Measurements from ENCODE around the gene AFP. TPM values are rescaled to one million over a fixed set of nuclear protein-coding genes. Genes with fewer than 3 reads are reported as not detected.

The AFP gene
- total RNA-seq, 1 experiment from 2014 or later, result 12.7 TPM

GRCh38 chr4:73409012-73409862 lies 26.8 kb upstream of the AFP start:
- Histone ChIP-seq H3K4me3 (no peak overlapping the region), H3K4me1 (no peaks in the 10 kb centered on the region), H3K9me3 (replicated peaks) (no peaks in the 10 kb centered on the region), H3K36me3 (no peaks in the 10 kb centered on the region), H3K27ac (no peak overlapping the region), H3K27me3 (no peaks in the 10 kb centered on the region)
- no peak for DNase-seq

- Histone ChIP-seq H3K36me3 (no peaks in the 10 kb centered on the region), H3K4me1 (no peaks in the 10 kb centered on the region), H3K4me3 (no peak overlapping the region), H3K9me3 (replicated peaks) (no peaks in the 10 kb centered on the region), H3K27me3 (no peaks in the 10 kb centered on the region), H3K27ac (no peak overlapping the region)
- no peak for DNase-seq
Observed at GRCh38 chr4:73409978-73410548, 26.0 kb upstream of the AFP start.

- Histone ChIP-seq H3K27me3 (no peaks in the 10 kb centered on the region), H3K4me1 (no peaks in the 10 kb centered on the region), H3K36me3 (no peaks in the 10 kb centered on the region), H3K4me3 (no peak overlapping the region), H3K27ac (no peak overlapping the region), H3K9me3 (replicated peaks) (no peaks in the 10 kb centered on the region)
- DNase-seq, result no peak
Observed at GRCh38 chr4:73410916-73411730, 24.9 kb upstream of the AFP start.

DNA sequence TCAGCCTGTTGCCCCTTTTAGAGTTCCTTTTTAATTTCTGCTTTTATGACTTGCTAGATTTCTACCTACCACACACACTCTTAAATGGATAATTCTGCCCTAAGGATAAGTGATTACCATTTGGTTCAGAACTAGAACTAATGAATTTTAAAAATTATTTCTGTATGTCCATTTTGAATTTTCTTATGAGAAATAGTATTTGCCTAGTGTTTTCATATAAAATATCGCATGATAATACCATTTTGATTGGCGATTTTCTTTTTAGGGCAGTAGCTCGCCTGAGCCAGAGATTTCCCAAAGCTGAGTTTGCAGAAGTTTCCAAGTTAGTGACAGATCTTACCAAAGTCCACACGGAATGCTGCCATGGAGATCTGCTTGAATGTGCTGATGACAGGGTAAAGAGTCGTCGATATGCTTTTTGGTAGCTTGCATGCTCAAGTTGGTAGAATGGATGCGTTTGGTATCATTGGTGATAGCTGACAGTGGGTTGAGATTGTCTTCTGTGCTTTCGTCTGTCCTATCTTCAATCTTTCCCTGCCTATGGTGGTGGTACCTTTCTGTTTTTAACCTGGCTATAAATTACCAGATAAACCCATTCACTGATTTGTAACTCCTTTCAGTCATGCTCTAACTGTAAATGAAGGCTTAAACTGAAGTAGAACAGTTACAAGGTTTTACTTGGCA lies 24.1 kb upstream of the AFP start:
- Histone ChIP-seq H3K9me3 (replicated peaks) (no peaks in the 10 kb centered on the region), H3K27me3 (no peaks in the 10 kb centered on the region), H3K27ac (no peak overlapping the region), H3K36me3 (no peaks in the 10 kb centered on the region), H3K4me1 (no peaks in the 10 kb centered on the region), H3K4me3 (no peak overlapping the region)
- DNase-seq, result no peak

DNA sequence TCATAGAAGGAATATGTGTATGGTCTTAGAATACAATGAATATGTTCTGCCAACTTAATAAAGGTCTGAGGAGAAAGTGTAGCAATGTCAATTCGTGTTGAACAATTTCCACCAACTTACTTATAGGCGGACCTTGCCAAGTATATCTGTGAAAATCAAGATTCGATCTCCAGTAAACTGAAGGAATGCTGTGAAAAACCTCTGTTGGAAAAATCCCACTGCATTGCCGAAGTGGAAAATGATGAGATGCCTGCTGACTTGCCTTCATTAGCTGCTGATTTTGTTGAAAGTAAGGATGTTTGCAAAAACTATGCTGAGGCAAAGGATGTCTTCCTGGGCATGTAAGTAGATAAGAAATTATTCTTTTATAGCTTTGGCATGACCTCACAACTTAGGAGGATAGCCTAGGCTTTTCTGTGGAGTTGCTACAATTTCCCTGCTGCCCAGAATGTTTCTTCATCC lies 22.7 kb upstream of the AFP start:
- Histone ChIP-seq H3K9me3 (replicated peaks) (no peaks in the 10 kb centered on the region), H3K36me3 (no peaks in the 10 kb centered on the region), H3K27me3 (no peaks in the 10 kb centered on the region), H3K4me1 (no peaks in the 10 kb centered on the region), H3K4me3 (no peak overlapping the region), H3K27ac (no peak overlapping the region)
- DNase-seq, result no peak

DNA sequence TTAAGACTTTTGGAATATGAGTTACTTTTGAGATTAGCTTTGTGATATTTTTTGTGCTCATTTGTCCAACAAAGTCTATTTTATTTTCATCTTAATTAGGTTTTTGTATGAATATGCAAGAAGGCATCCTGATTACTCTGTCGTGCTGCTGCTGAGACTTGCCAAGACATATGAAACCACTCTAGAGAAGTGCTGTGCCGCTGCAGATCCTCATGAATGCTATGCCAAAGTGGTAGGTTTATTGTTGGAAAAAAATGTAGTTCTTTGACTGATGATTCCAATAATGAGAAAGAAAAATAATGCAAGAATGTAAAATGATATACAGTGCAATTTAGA lies 21.1 kb upstream of the AFP start:
- H3K27me3 ChIP-seq, result no peaks in the 10 kb centered on the region
- H3K9me3 ChIP-seq (replicated peaks), result no peaks in the 10 kb centered on the region
- DNase-seq, result no peak
- H3K4me3 ChIP-seq, result no peak overlapping the region
- no peaks in the 10 kb centered on the region for H3K4me1 ChIP-seq
- no peak overlapping the region for H3K27ac ChIP-seq
- no peaks in the 10 kb centered on the region for H3K36me3 ChIP-seq

DNA sequence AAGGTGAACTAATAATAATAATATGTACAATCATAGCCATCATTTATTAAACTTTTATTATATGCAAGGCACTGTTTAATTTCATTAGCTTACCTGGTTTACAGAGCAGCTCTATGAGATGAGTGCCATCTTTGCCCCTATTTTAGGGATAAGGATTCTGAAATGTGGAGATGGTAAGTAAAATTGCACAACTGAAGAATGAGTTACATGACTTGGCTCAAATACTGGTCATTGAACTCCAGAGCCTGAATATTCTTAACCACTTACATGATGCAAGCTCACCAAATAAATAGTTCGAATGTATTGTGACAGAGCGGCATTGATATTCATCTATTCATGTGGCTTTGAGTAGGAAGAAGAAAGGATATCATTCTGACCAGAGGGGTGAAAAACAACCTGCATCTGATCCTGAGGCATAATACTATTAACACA lies 20.2 kb upstream of the AFP start:
- Histone ChIP-seq H3K9me3 (replicated peaks) (no peaks in the 10 kb centered on the region), H3K27ac (no peak overlapping the region), H3K27me3 (no peaks in the 10 kb centered on the region), H3K4me3 (no peak overlapping the region), H3K36me3 (no peaks in the 10 kb centered on the region), H3K4me1 (no peaks in the 10 kb centered on the region)
- no peak for DNase-seq

DNA sequence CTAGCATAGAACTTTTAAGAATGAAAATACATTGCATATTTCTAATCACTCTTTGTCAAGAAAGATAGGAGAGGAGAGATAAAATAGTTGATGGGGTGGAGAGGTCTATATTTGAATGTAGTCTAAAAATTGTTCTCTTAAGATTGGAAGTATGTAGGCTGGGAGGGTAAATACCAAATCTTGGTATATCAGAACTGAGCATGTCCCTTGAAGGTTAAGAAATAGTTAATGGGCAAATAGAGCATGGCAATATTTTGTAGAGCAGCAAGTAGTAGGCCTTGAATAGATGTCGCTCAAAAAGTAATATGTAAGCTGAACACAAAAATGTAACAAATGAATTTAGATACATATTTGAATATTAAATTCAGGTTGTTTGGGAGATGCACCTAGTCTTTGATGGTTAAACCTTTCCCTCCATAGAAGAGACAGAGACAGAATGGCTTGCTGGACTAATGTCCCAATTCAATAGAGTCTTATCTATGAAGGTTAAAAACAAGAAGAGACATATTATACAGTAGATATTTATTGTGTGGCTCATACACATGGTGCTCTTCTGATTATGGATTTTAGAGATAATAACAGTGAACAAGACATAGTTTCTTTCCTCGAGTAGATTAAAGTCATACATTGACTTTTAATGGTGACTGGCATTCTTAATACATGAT lies 19.5 kb upstream of the AFP start:
- Histone ChIP-seq H3K27me3 (no peaks in the 10 kb centered on the region), H3K36me3 (no peaks in the 10 kb centered on the region), H3K9me3 (replicated peaks) (no peaks in the 10 kb centered on the region), H3K4me1 (peaks cover 2% of the 10 kb centered on the region; the same call in 1 of the 2 replicates), H3K27ac (no peak overlapping the region), H3K4me3 (no peak overlapping the region)
- no peak for DNase-seq

DNA sequence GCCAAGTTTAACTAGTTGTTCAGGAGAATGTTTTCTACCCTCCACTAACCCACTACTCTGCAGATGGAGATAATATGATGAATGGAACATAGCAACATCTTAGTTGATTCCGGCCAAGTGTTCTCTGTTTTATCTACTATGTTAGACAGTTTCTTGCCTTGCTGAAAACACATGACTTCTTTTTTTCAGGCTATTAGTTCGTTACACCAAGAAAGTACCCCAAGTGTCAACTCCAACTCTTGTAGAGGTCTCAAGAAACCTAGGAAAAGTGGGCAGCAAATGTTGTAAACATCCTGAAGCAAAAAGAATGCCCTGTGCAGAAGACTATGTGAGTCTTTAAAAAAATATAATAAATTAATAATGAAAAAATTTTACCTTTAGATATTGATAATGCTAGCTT lies 18.7 kb upstream of the AFP start:
- Histone ChIP-seq H3K27ac (no peak overlapping the region), H3K9me3 (replicated peaks) (no peaks in the 10 kb centered on the region), H3K36me3 (no peaks in the 10 kb centered on the region), H3K4me1 (peaks cover 2% of the 10 kb centered on the region; the same call in 1 of the 2 replicates), H3K27me3 (no peaks in the 10 kb centered on the region), H3K4me3 (no peak overlapping the region)
- no peak for DNase-seq

DNA sequence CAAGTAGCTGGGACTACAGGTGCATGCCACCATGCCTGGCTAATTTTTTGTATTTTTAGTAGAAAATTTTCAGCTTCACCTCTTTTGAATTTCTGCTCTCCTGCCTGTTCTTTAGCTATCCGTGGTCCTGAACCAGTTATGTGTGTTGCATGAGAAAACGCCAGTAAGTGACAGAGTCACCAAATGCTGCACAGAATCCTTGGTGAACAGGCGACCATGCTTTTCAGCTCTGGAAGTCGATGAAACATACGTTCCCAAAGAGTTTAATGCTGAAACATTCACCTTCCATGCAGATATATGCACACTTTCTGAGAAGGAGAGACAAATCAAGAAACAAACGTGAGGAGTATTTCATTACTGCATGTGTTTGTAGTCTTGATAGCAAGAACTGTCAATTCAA lies 18.0 kb upstream of the AFP start:
- no peak overlapping the region for H3K4me3 ChIP-seq
- H3K36me3 ChIP-seq, result no peaks in the 10 kb centered on the region
- peaks cover 2% of the 10 kb centered on the region; the same call in 1 of the 2 replicates for H3K4me1 ChIP-seq
- no peaks in the 10 kb centered on the region for H3K9me3 ChIP-seq (replicated peaks)
- H3K27me3 ChIP-seq, result no peaks in the 10 kb centered on the region
- no peak overlapping the region for H3K27ac ChIP-seq
- peak; percentile 9 to 49 for DNase-seq

- H3K4me1 ChIP-seq, result peaks cover 2% of the 10 kb centered on the region; the same call in 1 of the 2 replicates
- H3K27ac ChIP-seq, result no peak overlapping the region
- H3K4me3 ChIP-seq, result no peak overlapping the region
- DNase-seq, result no peak
- no peaks in the 10 kb centered on the region for H3K9me3 ChIP-seq (replicated peaks)
- no peaks in the 10 kb centered on the region for H3K36me3 ChIP-seq
- H3K27me3 ChIP-seq, result no peaks in the 10 kb centered on the region
Observed at GRCh38 chr4:73418677-73419076, 17.3 kb upstream of the AFP start.

- Histone ChIP-seq H3K27me3 (no peaks in the 10 kb centered on the region), H3K9me3 (replicated peaks) (no peaks in the 10 kb centered on the region), H3K4me1 (peaks cover 2% of the 10 kb centered on the region; the same call in 1 of the 2 replicates), H3K27ac (no peak overlapping the region), H3K36me3 (no peaks in the 10 kb centered on the region), H3K4me3 (no peak overlapping the region)
- DNase-seq, result no peak
Observed at GRCh38 chr4:73419106-73420038, 16.6 kb upstream of the AFP start.

DNA sequence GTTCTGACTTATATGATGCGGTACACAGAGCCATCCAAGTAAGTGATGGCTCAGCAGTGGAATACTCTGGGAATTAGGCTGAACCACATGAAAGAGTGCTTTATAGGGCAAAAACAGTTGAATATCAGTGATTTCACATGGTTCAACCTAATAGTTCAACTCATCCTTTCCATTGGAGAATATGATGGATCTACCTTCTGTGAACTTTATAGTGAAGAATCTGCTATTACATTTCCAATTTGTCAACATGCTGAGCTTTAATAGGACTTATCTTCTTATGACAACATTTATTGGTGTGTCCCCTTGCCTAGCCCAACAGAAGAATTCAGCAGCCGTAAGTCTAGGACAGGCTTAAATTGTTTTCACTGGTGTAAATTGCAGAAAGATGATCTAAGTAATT lies 15.4 kb upstream of the AFP start:
- Histone ChIP-seq H3K4me3 (no peak overlapping the region), H3K36me3 (no peaks in the 10 kb centered on the region), H3K27me3 (no peaks in the 10 kb centered on the region), H3K27ac (no peak overlapping the region), H3K9me3 (replicated peaks) (no peaks in the 10 kb centered on the region), H3K4me1 (peaks cover 2% of the 10 kb centered on the region; the same call in 1 of the 2 replicates)
- no peak for DNase-seq
